HG02943 (cell line): ENCODE data around the gene RIC8B.

Experiments used
- ATAC-seq: cut with Tn5 transposase; IDR thresholded peaks from one replicate; pipeline ENCODE4 v1.9.1; 2021; ENCODE audit warnings: mild to moderate bottlenecking, low read depth, moderate library complexity; ENCODE audit not compliant: unreplicated experiment

The RIC8B gene

GRCh38 chr12:106801167-106801708 is 26.8 kb downstream of the RIC8B start:
- ATAC-seq = no peak

GRCh38 chr12:106801830-106802533 is 27.5 kb downstream of the RIC8B start:
- ATAC-seq = no peak

- no peak for ATAC-seq
Observed at GRCh38 chr12:106804668-106805067, 30.2 kb downstream of the RIC8B start.

DNA sequence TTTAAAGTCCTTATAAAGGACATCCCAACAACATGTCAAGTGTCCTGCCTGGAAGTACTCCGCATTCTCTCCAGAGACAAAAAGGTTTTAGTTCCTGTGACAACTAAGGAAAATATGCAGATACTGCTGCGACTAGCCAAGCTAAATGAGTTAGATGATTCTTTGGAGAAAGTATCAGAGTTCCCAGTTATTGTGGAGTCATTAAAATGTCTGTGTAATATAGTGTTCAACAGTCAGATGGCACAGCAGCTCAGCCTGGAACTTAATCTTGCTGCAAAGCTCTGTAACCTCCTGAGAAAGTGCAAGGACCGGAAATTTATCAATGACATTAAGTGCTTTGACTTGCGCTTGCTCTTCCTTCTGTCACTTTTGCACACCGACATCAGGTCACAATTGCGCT is 40.2 kb downstream of the RIC8B start:
- ATAC-seq = no peak

- no peak for ATAC-seq
Observed at GRCh38 chr12:106815741-106816140, 41.3 kb downstream of the RIC8B start.

- ATAC-seq = no peak
Observed at GRCh38 chr12:106816231-106816630, 41.7 kb downstream of the RIC8B start.

GRCh38 chr12:106819991-106820390 is 45.5 kb downstream of the RIC8B start:
- ATAC-seq = no peak

- no peak for ATAC-seq
Observed at GRCh38 chr12:106831699-106832098, 57.2 kb downstream of the RIC8B start.

DNA sequence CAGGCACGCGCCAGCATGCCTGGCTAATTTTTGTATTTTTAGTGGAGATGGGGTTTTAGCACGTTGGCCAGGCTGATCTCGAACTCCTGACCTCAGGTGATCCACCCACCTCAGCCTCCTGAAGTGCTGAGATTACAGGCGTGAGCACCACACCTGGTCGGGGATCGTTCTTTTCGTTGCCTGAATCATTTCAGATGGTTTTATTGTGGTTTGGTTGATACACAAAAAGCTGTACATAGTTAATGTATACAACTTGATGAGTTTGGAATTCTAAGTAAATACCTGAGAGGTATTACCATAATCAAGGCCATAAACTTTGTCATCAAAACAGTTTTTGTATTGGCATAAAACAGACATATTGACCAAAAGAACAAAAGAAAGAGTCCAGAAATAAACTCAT is 63.3 kb downstream of the RIC8B start:
- no peak for ATAC-seq

DNA sequence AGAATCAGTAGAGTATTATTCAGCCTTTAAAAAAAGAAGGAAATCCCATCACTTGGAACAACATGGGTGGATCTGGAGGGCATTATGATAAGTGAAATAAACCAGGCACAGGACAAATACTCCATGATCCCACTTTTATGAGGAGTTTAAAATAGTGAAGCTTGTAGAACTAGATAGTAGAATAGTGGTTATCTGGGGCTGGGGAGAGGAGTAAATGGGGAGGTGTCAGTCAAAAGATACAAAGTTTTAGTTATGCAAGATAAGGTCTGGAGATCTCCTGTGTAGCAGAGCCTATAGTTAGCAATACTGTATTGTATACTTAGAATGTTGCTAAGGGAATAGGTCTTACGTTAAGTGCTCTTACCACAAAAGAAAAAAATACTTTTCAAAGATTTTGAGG is 64.9 kb downstream of the RIC8B start:
- no peak for ATAC-seq

- no peak for ATAC-seq
Observed at GRCh38 chr12:106840243-106840642, 65.8 kb downstream of the RIC8B start.

DNA sequence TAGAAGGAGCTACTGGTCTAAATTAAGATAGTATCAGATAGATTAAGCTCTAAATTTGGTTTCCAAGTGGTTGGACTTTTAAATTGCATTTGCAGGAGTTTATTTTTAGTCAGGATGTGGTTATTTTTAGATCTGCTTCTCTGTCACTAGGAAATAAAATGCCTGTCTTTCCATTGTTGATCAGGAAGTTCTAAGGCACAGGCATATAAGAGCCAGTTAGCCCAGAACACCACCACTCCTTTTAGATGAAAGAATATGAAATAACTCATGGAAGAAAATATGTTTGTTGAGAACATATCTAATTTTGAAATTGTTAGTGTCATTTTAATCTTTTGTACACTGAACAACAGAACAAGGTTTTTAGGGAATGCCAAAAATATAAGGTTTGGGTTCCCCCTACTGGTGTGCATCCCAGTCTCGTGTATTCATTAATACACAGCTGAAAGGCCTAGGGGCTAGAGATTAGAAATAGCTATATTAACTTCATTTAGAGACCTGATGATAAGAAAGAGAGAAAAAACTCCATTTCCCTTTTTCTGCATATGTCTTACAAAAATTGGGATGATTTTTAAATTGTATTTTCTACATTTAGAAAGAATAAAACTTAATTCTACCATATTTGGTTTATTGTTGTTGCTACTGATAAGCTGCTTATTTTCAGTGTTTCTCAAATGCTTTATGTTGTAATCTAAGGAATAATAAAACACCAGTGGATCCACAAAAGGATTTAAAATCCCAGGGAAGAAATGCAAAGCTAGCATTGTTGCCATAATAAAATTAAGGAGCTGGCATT is 67.2 kb downstream of the RIC8B start:
- ATAC-seq = no peak

- no peak for ATAC-seq
Observed at GRCh38 chr12:106845902-106846301, 71.4 kb downstream of the RIC8B start.

DNA sequence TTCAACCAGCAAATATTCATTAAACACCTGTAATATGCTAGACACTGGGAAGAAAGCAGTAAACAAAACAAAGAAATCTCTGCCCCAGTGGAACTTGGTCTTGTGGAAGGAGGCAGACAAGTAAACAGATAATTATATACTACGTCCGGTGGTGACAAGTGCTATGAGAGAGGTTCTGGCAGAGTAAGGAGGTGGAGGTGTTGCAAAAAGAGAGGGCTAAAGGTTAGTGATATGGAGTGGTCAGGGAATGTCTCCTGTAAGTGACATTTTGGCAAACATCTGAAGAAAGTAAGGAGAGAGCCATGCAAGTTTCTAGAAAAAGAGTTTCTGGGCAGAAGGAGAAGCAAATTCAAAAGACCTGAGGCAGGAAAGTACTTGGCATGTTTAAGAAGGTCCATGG is 73.4 kb downstream of the RIC8B start:
- ATAC-seq = no peak

GRCh38 chr12:106851306-106851705 is 76.8 kb downstream of the RIC8B start:
- ATAC-seq = no peak

DNA sequence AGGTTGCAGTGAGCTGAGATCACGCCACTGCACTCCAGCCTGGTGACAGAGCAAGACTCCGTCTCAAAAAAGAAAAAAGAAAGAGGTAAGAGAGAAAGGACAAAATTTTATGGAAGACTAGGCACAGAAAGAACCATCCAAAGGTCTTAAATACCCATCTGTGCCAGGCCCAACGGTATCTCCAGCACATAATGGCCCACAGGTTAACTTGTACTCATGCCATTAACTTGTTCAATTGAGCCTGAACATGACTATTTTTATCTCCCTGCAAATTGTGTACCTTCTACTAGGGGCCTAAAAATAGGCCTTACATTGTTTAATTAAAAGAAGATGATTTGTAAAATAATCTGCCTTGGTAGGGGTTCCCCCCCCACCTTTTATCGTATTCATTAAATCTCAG is 80.2 kb downstream of the RIC8B start:
- ATAC-seq = no peak

- no peak for ATAC-seq
Observed at GRCh38 chr12:106855221-106855758, 80.8 kb downstream of the RIC8B start.

DNA sequence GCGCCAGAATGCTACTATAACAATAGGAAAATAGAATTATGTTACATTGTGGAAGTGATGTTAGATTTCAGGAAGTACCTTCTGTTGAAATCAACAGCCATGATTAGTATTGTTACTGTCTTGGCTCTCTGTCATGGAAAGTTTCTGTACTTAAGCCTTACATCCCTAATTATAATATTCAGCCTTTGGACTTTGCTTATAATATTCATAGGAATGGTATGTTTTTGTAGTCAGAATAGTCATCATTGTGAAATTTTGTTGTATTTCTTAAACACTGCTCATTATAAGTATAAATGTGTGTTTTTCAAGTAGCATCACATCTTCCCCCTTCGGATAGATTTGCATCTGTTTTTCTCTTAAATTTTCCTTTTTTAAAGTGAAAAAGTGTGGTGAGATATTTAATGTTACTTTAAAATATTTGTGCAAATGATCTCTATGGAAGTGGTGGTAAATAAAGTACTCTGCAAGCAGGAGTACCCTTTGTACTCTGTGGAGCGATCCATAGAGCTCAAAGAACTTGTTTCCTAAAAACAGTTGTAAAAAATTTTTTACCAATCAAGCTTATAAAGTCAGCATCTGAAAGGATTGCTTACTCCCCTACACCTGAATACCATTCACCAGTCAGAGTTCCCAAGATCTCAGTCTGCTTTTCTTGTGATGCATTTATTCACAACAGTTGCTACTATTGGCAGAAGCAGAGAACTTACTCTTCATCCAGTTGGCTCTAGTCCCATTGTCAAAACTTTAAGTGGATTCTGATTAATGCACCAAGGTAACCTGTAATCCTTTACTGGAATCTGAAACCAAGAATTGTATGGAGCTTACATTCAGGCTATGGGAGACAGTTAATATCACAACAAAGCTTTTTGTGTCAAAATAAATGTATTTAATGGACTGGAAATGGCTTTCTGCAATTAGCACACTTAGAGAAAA is 87.8 kb downstream of the RIC8B start:
- no peak for ATAC-seq

GRCh38 chr12:106863189-106863588 is 88.7 kb downstream of the RIC8B start:
- no peak for ATAC-seq

DNA sequence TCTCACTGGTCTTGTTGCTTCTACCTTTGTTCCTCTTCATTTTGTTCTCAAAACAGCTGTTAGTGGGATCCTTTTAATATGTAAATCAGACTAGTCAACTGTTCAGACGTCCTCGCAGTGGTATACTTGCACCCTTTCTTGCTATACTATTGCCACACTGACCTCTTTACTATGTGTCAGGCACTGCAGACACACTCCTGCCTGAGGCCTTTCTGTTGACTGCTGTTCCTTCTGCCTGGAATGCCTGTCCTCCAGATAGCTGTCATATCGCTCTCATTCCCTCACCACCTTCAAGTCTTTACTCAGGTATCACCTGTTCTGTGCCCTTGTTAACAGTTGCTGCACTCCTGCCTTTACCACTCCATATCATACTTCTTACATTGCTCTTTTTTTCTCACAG is 91.2 kb downstream of the RIC8B start:
- no peak for ATAC-seq
